Suppressor macrophage treated with lipopolysaccharide for 4 hours (primary cell): ENCODE results near the gene KIAA0586.
"Not testable (repeated sequence)": the region's sequence is repeated elsewhere in the genome, so short reads cannot be mapped to it uniquely, and the experiment has no call there.

Experiments
- DNase-seq: peaks from one replicate; pipeline ENCODE4 v3.0.0-alpha.2; 2020

The KIAA0586 gene

DNA sequence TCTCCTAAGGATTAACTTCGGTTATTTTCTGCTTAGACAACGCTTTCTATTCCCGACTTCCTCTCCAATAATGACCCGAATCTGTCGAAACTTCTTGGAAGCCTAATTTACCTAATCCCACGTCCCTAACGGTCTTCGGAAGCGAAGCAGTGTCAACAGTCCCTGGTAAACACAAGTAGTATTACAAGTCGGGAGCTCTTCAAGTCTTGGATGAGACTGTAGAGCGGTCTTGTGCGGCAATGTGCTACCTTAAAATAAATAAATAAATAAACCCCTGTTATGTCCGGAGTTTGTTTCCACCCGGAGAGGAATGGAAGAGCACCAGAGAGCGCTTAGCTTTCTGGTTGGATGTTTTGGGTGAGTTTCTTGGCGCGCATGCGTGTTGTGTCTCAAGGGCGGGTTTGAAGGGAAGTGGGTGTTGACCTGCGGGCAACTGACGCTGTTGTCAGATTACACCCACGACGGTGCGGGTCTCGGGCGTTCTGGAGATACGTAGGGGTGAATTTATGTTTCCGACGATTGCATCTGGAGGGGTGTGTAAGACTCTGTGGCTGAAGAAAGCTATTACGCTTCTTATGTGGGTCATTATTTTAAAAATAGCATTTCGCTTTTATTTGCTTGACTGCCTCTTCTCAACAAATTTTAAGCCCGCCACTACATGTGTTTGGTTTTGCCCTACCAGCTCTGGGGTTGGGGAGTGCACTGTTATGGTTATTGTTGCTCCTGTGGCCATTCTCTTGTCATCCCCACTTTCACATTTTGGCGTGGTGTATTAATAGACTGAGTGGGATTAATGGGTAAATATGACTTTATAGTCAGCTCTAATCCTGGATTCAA, at the start of gene KIAA0586, which contains the start of gene TIMM9:
TSS of gene KIAA0586 (plus strand) at position 439 of the 837 bp plus-strand sequence. CDS start 546 bp downstream, outside the sequence.
TSS of gene TIMM9 (minus strand) at position 251 of the 837 bp plus-strand sequence. CDS start 15,586 bp downstream, outside the sequence.
- DNase-seq: peak; percentile 99

DNA sequence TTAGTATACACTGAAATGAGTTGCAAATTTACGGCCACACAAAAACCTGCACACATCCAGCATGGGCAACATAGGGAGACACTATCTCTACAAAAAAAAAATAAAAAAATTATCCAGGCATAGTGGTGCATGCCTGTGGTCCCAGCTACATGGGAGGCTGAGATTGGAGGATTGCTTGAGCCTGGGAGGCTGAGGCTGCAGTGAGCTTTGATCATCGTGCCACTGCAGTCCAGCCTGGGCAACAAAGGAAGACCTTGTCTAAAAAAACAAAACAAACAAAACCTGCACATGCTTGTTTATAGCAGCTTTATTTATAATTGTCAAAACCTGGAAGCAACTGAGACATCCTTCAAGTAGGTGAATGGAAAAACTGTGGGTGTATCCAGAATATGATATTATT, 36.7 kb upstream of the KIAA0586 start:
- no peak for DNase-seq

GRCh38 chr14:58395562-58395811, 32.0 kb upstream of the KIAA0586 start:
- DNase-seq: no peak

DNA sequence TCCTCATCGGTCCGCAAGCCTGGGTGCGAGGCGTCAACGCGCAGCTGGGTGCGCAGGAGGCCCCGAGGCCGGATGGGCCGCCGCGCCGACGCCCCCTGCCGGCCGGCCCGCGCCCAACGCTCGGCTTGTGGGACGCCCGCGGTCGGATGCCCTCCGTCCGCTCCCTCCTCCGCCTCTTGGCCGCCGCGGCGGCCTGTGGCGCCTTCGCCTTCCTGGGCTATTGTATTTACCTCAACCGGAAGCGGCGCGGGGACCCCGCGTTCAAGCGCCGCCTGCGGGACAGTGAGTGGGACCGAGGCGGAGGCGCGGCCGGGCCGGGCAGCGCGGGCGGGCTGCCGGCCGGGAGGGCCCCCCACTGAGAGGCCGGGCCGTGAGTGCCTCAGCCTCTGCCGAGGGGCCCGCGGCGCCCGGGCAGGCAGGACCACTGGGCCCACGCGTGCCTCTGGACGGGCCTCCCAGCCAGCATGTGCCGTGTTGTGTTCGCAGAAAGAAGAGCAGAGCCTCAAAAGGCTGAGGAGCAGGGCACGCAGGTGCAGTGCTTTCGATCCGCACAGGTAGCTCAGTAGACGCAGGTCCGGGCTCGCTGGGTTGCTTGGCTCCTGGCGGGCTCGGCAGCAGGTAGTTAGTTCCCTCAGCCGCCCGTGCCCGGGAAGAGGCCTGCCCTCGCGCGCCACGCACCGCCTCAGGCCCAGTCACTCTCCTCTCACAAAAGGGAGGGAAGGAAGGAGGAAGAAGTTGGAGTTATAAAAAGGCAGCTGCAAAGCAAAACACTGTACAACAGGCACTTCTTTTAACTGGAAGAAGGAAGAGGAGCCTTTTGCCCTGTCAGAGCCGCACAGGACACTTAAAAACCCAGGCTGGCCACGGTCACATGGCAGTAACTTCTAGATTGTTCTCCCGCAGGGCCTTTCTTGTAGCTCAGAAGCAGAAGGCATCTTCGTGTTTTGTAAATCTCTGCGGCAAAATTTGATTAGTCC, 31.4 kb upstream of the KIAA0586 start, which contains the start of gene TOMM20L:
TSS of gene TOMM20L (plus strand) at position 119 of the 977 bp plus-strand sequence. CDS start at position 147, 28 bp downstream.
- DNase-seq: peak; percentile 83

GRCh38 chr14:58397156-58397555, 30.4 kb upstream of the KIAA0586 start:
- no peak for DNase-seq

DNA sequence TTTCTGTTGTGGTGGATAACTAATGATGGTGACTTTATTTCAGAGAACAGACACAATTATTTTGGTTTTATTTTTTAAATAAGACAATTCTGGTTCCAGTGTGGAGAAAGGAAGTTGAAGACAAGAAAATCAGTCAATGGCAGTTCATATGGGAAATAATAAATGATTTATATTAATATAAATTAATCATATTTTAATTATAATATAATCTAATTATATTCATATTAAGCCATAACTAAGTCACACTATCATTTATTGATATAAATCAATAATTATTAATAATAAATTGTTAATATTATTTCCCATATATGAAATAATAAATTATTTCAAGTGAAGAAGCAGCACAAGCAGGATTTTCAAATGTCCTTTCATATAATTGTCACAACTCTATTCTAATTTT, 29.0 kb upstream of the KIAA0586 start:
- DNase-seq: no peak

- no peak for DNase-seq
Observed at GRCh38 chr14:58398895-58399294, 28.6 kb upstream of the KIAA0586 start.

DNA sequence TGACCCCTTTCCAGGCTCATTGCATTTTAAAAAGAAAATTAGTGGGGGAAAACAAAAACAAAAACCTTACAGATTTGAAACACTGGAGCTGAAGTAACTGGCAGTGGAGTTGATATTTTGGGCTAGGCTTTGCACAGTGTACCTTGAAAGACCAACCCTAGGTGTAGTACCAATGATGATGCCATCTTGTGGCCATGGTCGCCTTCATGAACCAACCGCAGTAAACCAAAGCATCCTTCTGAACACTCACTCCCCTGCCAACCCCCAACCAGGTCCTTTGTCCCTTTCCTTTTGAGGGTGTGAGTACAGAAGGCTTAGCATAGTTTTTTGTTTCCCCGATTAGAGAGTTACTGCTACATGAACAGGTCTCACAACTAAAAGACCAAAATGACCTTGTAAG, 25.9 kb upstream of the KIAA0586 start:
- DNase-seq: no peak

- DNase-seq: no peak
Observed at GRCh38 chr14:58408681-58409215, 18.8 kb upstream of the KIAA0586 start.

GRCh38 chr14:58414845-58415244, 12.7 kb upstream of the KIAA0586 start:
- no peak for DNase-seq

DNA sequence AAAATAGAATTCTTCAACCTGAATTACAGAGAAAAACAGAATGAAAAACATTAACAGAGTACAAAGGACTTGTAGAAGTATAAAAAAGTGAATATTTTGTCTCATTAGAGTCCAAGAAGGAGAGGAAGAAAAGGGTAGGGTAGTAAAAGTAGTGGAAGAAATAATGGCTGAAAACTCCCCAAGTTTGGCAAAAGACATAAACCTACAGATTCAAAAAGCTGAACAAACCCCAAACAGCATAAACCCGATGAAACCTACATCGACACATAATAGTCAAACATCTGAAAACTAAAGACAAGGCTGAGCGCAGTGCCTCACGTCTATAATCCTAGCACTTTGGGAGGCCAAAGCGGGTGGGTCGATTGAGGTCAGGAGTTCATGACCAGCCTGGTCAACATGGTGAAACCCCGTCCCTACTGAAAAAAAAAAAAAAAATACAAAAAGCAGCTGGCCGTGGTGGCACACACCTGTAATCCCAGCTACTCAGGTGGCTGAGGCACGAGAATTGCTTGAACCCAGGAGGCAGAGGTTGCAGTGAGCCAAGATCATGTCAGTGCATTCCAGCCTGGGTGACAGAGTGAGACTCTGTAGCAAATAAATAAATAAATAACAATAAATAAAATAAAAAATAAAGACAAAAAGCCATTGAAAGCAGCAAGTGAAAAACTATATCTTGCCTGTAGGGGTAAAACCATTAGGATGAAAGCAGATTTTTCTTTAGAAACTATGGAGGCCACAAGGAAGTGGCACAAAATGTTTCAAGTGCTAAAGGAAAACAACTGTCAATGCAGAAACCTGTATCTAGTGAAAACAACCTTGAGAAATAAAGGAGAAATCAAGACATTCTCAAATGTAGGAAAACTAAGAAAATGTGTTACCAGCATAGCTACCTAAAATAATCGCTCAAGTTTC, 11.6 kb upstream of the KIAA0586 start:
- no peak for DNase-seq

DNA sequence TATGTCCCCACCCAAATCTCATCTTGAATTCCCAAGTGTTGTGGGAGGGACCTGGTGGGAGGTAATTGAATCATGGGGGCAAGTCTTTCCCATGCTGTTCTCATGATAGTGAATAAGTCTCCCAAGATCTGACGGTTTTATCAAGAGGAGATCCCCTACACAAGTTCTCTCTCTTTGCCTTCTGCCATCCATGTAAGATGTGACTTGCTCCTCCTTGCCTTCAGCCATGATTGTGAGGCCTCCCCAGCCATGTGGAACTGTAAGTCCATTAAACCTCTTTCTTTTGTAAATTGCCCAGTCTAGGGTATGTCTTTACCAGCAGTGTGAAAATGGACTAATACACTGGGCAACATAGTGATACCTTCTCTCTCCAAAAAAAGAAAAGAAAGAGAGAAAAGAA, 10.6 kb upstream of the KIAA0586 start:
- not testable (repeated sequence) for DNase-seq

DNA sequence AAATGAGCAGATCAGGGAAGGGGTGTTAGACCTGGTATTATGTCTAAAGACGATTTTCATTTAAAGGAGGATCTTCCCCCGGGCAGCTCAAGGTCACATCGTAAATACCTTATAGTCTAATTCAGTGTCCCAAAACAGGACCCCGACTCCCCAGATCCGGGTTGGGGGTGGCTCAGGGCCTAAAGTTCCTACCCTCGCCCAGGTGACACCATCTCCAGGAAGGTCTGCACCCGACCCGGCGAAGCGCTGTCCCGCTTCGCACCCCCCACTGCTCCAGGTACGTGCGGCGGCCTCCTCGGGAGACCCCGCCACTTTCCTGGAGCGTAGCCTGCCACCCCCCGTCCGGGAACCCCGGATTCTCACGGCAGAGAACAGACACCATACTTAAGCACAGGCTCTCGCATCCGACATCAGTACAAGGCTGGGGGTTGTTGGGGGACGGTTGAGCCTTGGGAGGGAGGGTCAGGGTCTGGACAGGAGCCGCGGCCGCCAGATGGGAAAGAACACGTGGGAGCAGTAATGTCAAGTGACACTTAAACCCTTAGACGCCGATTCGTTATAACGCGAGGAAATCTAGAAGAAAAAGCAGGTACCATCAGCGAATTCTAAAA, 744 bp upstream of the KIAA0586 start:
- peak; percentile 71 for DNase-seq

- DNase-seq: peak; percentile 54
Observed at GRCh38 chr14:58428118-58428683, 682 bp downstream of the KIAA0586 start.

GRCh38 chr14:58430156-58430555, 2.6 kb downstream of the KIAA0586 start:
- no peak for DNase-seq

- DNase-seq: peak; percentile 67
Observed at GRCh38 chr14:58439476-58439875, 12.0 kb downstream of the KIAA0586 start.

DNA sequence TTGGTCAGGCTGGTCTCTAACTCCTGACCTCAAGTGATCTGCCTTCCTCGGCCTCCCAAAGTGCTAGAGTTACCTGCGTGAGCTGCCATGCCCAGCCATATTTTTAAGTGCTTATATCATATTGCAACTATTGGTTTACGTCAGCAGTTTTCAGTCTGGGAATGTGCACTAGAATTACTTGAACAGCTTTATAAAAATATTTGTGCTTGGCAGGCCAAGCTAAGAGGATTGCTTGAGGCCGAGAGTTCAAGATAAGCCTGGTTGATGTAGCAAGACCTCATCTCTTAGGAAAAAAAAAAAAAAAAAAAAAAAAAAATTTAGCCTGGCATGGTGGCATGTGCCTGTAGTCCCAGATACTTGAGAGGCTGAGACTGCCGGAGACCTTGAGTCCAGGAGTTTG, 17.1 kb downstream of the KIAA0586 start:
- no peak for DNase-seq

- DNase-seq: no peak
Observed at GRCh38 chr14:58455593-58456265, 28.2 kb downstream of the KIAA0586 start.

DNA sequence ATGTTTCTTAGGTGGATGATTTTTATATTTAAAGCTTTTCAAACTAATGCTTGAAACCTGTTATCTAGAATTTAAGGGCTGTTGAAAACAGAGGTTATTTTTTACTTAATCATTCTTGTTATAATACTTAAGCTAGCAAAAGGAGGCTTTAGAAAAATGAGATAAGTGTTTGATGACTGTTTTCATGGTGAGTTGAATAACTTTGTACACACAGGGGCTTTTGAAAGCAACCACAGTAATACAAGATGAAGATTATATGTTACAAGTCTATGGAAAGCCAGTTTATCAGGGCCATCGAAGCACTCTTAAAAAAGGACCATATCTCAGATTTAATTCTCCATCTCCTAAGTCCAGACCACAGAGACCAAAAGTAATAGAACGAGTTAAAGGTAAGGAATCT, 33.3 kb downstream of the KIAA0586 start:
- DNase-seq: no peak

DNA sequence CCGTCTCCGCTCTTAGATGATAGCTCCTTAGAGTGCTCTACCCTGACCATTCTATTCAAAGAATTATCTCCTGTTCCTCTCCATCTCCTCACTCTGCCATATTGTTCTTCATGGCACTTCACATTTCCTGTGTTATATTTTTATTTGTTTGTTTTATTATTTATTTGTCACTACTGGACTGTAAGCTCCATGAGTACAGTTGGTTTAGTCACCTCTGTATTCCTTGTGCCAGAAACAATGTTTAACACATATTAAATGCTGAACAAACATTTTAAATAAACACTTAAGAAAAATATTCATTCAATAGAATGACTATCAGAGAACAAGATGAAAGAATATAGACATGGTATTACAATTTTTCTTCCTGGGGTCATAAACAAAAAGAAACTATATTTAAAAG, 35.6 kb downstream of the KIAA0586 start:
- no peak for DNase-seq

DNA sequence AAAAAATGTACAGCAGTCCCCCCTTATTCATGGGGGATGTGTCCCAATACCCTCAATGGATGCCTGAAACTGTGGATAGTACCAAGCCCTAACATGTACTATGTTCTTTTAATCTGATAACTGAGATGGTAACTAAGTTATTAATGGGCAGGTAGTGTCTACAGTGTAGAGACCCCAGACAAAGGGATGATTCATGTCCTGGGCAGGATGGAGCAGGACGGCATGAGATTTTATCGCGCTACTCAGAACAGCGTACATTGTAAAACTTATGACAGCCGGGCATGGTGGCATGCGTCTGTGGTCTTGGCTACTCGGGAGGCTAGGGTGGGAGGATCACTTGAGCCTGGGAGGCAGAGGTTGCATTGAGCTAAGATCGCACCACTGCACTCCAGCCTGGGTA, 37.1 kb downstream of the KIAA0586 start:
- DNase-seq: no peak
